ENCODE results near the gene TXNRD1.
"Not testable (repeated sequence)": the region's sequence is repeated elsewhere in the genome, so short reads cannot be mapped to it uniquely, and the experiment has no call there.

Gene TXNRD1

GRCh38 chr12:104319918-104320626 lies 104.5 kb downstream of the TXNRD1 start:
- in situ Hi-C loops (cut with MboI; ENCODE audit: low sequenced_read_pairs) = no loop called here

GRCh38 chr12:104320627-104321024 lies 105.0 kb downstream of the TXNRD1 start:
- in situ Hi-C loops (cut with MboI; ENCODE audit: low sequenced_read_pairs) = no loop called here

- in situ Hi-C loops (cut with MboI; ENCODE audit: low sequenced_read_pairs) = no loop called here
Measured at GRCh38 chr12:104321949-104322348, 106.4 kb downstream of the TXNRD1 start.

GRCh38 chr12:104322533-104322932 lies 107.0 kb downstream of the TXNRD1 start:
- in situ Hi-C loops (cut with MboI; ENCODE audit: low sequenced_read_pairs) = not testable (repeated sequence)

GRCh38 chr12:104323899-104324298 lies 108.3 kb downstream of the TXNRD1 start:
- in situ Hi-C loops (cut with MboI; ENCODE audit: low sequenced_read_pairs) = no loop called here

- in situ Hi-C loops (cut with MboI; ENCODE audit: low sequenced_read_pairs) = not testable (repeated sequence)
Measured at GRCh38 chr12:104328278-104328677, 112.7 kb downstream of the TXNRD1 start.

DNA sequence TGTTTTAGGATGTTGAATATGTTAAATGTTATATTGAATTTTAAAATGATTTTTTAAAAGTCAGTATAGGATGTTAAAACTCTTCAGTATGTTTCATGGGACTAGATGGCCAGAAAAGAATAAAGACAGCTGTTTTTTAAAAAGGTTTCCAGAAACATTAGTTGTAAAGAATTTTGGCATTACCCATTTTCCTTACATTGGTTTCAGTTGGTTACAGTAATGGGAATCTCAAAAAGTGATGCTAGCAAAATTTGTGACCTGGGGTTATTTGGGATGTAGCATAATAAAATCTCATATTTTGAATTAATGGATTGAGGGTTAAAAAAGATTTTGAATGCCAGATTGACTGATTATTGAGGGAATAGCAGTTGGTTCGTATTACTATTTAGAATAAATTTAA lies 113.2 kb downstream of the TXNRD1 start:
- in situ Hi-C loops (cut with MboI; ENCODE audit: low sequenced_read_pairs) = no loop called here

GRCh38 chr12:104329707-104330532 lies 114.3 kb downstream of the TXNRD1 start:
- in situ Hi-C loops (cut with MboI; ENCODE audit: low sequenced_read_pairs) = no loop called here

DNA sequence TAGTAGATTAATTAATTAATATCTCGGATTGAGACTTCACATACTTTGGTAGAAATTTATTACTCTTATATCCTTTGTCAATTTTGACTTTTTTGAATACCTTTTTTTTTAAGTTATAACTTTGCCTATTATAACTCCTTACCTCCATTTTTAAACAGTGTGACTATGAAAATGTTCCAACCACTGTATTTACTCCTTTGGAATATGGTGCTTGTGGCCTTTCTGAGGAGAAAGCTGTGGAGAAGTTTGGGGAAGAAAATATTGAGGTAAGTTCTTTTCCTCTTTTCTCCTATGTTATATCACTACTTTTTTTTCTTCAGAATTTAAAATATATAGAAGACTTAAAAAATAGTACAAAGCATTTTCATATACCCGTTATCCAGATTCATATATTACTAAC lies 115.8 kb downstream of the TXNRD1 start:
- in situ Hi-C loops (cut with MboI; ENCODE audit: low sequenced_read_pairs) = no loop called here

DNA sequence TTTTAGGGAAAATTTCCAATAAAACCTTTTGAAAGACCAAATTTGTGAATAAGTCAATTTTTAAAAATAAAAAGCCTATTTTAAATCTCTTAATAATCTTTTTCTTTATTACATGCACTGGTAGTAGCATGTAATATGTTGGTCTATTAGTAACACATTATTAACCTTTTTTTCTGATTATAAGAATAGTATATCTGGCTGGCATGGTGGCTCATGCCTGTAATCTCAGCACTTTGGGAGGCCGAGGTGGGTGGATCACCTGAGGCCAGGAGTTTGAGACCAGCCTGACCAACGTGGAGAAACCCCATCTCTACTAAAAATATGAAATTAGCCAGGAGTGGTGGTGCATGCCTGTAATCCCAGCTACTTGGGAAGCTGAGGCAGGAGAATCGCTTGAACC lies 116.7 kb downstream of the TXNRD1 start:
- in situ Hi-C loops (cut with MboI; ENCODE audit: low sequenced_read_pairs) = not testable (repeated sequence)

DNA sequence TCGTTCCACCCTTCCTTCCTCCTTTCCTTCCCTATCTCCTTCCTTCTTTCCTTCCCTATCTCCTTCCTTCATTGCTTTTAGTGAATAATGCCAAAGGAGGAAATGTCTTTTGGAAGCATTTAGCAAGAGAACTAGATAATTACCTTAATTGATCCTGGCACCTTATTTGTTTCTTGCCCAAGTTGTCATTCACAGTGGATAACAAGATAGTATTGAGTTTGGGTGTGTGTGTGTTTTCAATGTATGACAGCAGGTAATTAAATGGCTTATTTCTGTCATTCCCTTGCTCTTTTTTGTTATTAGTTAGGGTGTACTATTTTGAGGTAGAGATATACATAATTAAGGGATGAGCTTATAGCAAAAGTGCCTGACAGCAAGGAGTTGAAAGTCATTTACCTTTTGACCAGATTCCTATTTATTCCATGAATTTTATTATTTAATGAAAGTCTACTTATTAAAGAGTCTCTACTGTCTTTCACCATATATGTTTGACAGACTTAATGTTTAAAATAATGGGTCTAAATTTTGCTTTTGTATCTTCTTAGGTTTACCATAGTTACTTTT lies 118.2 kb downstream of the TXNRD1 start:
- in situ Hi-C loops (cut with MboI; ENCODE audit: low sequenced_read_pairs) = no loop called here

DNA sequence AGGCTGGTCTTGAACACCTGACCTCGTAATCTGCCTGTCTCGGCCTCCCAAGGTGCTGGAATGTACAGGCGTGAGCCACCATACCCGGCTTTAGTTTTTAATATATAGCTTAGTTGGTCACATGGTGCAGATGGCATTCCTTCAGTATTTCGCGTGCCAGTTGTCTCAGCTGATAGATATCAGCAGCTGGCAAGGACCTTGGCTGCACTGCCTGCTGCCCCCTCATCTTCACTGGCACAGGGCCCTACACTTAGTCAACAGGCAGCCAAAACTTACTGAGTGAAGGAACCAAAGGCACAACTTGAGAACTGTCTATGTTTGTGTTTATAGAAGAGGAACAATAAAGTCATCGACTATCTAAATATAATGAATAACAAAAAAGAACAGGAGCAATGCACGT lies 119.0 kb downstream of the TXNRD1 start:
- in situ Hi-C loops (cut with MboI; ENCODE audit: low sequenced_read_pairs) = no loop called here

DNA sequence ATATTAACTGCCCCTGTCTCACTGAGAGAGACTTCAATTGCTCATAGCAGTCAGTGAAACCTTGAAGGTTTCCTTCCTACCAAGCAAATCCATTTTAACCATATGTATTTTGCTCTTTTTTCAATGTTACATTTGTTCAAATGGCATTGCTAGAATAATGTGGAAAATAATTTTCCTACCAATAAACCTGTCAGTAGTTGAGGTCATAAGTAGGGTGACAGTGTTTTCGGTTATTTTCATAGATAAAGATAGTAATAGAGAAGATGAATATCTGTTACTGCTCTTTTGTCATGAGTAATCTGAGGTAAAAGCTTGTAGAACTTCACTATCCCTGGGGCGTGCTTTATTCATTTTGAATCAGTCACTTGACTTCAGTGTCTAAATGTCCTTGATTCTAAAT lies 120.5 kb downstream of the TXNRD1 start:
- in situ Hi-C loops (cut with MboI; ENCODE audit: low sequenced_read_pairs) = no loop called here

- in situ Hi-C loops (cut with MboI; ENCODE audit: low sequenced_read_pairs) = no loop called here
Measured at GRCh38 chr12:104337030-104337558, 121.5 kb downstream of the TXNRD1 start.

GRCh38 chr12:104339663-104340062 lies 124.1 kb downstream of the TXNRD1 start:
- in situ Hi-C loops (cut with MboI; ENCODE audit: low sequenced_read_pairs) = no loop called here

DNA sequence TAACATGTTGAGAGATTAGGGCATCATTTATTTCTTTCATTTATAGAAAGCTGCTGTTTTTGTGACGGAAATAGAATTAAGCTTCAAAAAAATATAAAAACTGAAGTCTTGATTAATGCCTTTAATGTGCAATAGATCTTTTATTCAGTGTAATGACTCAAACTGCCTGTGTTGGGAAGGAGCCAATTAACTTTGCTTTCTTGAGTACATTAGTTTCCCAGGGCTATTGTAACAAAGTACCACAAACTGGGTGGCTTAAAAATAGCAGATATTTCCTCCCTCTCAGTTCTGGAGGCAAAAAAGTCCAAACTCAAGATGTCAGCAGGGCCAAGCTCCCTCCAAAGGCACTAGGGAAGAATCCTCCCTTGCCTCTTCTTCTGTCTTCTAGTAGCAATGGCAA lies 124.6 kb downstream of the TXNRD1 start:
- in situ Hi-C loops (cut with MboI; ENCODE audit: low sequenced_read_pairs) = no loop called here

GRCh38 chr12:104340925-104341611 lies 125.5 kb downstream of the TXNRD1 start:
- in situ Hi-C loops (cut with MboI; ENCODE audit: low sequenced_read_pairs) = no loop called here

- in situ Hi-C loops (cut with MboI; ENCODE audit: low sequenced_read_pairs) = no loop called here
Measured at GRCh38 chr12:104342147-104342546, 126.6 kb downstream of the TXNRD1 start.

GRCh38 chr12:104342635-104343249 lies 127.2 kb downstream of the TXNRD1 start:
- in situ Hi-C loops (cut with MboI; ENCODE audit: low sequenced_read_pairs) = no loop called here

- in situ Hi-C loops (cut with MboI; ENCODE audit: low sequenced_read_pairs) = no loop called here
Measured at GRCh38 chr12:104344682-104345081, 129.1 kb downstream of the TXNRD1 start.
